Measurements from ENCODE around the gene SETD5.
A peak's percentile ranks its signal among the peaks of the same experiment; 100 is the strongest.

SETD5 gene

GRCh38 chr3:9397906-9398699 lies 688 bp downstream of the SETD5 start:
- peak; percentile 19 for DNase-seq (ENCODE audit: low spot score)

GRCh38 chr3:9398700-9399336 lies 1.4 kb downstream of the SETD5 start:
- no peak for TF ChIP-seq CTCF (IDR thresholded peaks at IDR 0.05; ENCODE audit: extremely low read depth, missing control alignments)
- DNase-seq (ENCODE audit: low spot score), result peak; percentile 48

More at GRCh38 chr3:9397906-9398699, 688 bp downstream of the SETD5 start:
- no peak for TF ChIP-seq CTCF (IDR thresholded peaks at IDR 0.05; ENCODE audit: extremely low read depth, missing control alignments)

GRCh38 chr3:9399337-9399703 lies 1.9 kb downstream of the SETD5 start:
- DNase-seq (ENCODE audit: low spot score), result no peak

GRCh38 chr3:9399746-9400145 lies 2.3 kb downstream of the SETD5 start:
- TF ChIP-seq CTCF (IDR thresholded peaks at IDR 0.05; ENCODE audit: extremely low read depth, missing control alignments), result no peak
- peak; percentile 31 for DNase-seq (ENCODE audit: low spot score)

More at GRCh38 chr3:9399337-9399703, 1.9 kb downstream of the SETD5 start:
- TF ChIP-seq CTCF (IDR thresholded peaks at IDR 0.05; ENCODE audit: extremely low read depth, missing control alignments), result no peak

DNA sequence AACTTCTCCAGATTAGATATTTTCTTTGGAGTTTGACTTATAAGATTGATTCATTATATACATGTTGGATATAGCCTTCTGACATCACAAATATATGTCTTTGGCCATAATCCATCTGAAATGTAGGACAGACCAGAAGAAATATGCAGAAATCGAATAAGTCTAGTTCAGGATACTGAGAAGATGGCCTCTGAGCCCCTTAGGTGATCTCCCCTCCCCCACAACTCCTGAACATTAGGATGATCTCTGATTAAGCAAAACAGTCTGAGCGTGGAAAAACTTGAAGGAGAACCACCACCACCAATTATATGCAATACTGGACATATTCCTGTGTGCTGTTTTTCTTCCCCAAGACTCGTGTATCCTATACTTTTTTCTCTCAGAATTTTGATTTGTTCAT lies 3.2 kb downstream of the SETD5 start:
- DNase-seq (ENCODE audit: low spot score), result no peak
- TF ChIP-seq CTCF (IDR thresholded peaks at IDR 0.05; ENCODE audit: extremely low read depth, missing control alignments), result no peak

GRCh38 chr3:9401986-9402385 lies 4.6 kb downstream of the SETD5 start:
- TF ChIP-seq CTCF (IDR thresholded peaks at IDR 0.05; ENCODE audit: extremely low read depth, missing control alignments), result no peak
- DNase-seq (ENCODE audit: low spot score), result no peak
